ENCODE results near the gene KIF1A. TPM values are rescaled to one million over a fixed set of nuclear protein-coding genes. Genes with fewer than 3 reads are reported as not detected.
"Not testable (repeated sequence)": the region's sequence is repeated elsewhere in the genome, so short reads cannot be mapped to it uniquely, and the experiment has no call there.

The KIF1A gene
- total RNA-seq, 8 experiments from 2014 or later = 0.36 to 180 (median 118) TPM

- ATAC-seq (replicated peaks in 6 of 8) = no peak
- in situ Hi-C loops (cut with MboI; ENCODE audit: low pct_unique_long_range_greater_than_20kb in 2 of 9, low sequenced_read_pairs in 9 of 9, unreplicated experiment in 9 of 9) = no loop called here
- no peak overlapping the region for H3K27ac ChIP-seq
- WGBS, 10 experiments = 60% methylated on average over 1 of the region's 9 CpGs; no CpG with 5 or more reads in 9 of the 10 experiments
- H3K4me3 ChIP-seq = no peak overlapping the region
- H3K4me1 ChIP-seq (replicated peaks in 1 of 2) = no peaks in the 10 kb centered on the region
Observed at GRCh38 chr2:240688553-240688919, 131.5 kb downstream of the KIF1A start.

DNA sequence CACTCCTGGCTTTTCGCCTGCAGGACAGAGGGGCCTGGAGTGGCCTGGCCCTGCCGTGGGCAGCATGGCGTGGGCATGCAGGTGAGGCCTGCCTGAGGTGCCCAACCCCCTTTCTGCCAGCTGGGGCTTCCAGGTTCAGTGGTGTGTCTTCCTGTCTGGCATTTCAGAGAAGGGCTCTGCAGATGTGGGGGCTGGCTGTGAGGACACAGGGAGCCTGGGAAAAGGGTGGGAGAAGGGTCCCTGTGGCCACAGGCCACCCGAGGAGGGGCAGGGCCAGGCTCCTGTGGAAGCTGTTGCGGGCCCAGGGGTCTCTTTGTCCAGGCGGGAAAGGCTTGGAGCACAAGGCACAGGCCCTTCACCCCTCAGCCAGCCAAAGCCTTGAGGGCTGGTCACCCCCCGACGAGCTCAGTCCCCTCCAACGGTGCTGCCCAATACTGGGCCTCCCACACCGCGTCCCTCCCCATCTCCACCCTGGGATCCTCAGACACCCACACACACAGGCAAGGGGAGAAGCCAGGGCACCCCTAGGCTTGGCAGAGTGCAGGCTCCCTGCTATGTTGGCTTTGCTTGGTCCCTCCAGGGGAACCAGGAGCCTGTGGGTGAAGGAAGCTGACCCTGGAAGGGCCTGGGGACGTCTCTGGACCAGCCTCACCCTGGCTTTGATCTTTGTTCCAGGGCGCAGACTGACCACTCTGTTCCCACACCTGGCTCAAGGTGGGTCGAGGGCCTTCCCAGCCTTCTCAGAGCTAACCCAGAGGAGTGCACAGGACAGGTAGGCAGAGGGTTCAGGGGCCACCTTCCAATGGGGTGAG is 132.1 kb downstream of the KIF1A start:
- WGBS, 10 experiments = 0 to 14% (median 0%) methylated on average over 1 of the region's 14 CpGs; no CpG with 5 or more reads in 7 of the 10 experiments
- in situ Hi-C loops (cut with MboI; ENCODE audit: low pct_unique_long_range_greater_than_20kb in 2 of 9, low sequenced_read_pairs in 9 of 9, unreplicated experiment in 9 of 9) = no loop called here
- ATAC-seq (replicated peaks in 6 of 8) = no peak
- Histone ChIP-seq H3K27ac (no peak overlapping the region), H3K4me1 (replicated peaks in 1 of 2) (no peaks in the 10 kb centered on the region), H3K4me3 (no peak overlapping the region)

DNA sequence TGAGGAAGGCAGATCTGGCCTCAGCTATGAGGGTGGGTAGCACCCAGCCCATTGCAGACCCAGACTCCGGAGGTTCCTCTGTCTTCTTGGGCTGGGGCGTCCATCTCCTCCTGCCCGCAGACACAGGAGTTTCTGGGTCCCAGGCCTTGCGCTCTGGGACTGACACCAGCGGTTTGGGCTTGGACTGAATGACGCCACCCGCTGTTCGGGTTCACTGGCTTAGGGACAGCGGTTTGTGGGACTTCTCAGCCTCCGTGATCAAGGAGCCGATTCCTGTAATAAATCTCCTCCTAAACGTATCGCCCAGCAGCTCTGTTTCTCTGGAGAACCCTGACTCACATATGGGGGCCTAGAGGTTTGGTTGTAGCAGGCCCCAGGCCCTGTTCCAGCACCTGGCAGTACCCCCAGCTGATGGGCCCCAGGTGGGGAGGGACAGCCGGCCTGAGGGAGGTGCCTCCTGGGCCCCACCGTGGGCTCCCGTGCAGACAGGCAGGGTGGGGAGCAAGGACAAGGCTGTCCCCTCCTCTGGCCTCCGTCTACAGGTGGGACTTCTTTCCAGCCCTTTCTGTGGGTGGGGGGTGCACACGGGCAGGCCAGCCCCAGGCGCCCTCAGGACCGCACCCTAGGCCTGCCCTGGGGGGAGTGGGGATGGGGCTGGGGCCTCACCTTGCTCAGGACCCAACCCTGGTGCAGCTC is 132.8 kb downstream of the KIF1A start:
- no peak overlapping the region for H3K27ac ChIP-seq
- no peak overlapping the region for H3K4me3 ChIP-seq
- in situ Hi-C loops (cut with MboI; ENCODE audit: low pct_unique_long_range_greater_than_20kb in 2 of 9, low sequenced_read_pairs in 9 of 9, unreplicated experiment in 9 of 9) = no loop called here
- H3K4me1 ChIP-seq (replicated peaks in 1 of 2) = no peaks in the 10 kb centered on the region
- no peak for ATAC-seq (replicated peaks in 6 of 8)
- 73 to 94% (median 93%) methylated on average over 3 to 5 of the region's 20 CpGs; no CpG with 5 or more reads in 7 of the 10 experiments for WGBS, 10 experiments

DNA sequence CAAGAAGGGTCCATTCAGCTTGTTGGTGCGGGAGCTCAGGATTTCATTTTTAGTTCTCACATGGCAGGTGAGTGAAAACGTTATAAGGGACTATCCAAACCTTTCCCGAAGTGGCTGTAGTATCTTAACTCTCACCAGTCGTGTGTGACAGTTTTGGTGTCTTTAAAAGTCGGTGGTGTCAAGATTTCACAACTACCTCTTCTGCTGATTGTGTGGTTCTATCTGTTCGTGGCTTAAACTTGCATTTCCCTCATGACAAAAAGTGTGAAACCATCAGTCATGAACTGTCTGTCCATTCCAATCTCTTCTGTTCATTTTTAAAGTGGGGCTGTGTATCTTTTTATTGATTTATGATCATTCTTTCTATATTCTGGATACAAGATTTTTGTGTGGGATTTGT is 133.6 kb downstream of the KIF1A start:
- Histone ChIP-seq H3K4me3 (no peak overlapping the region), H3K27ac (no peak overlapping the region), H3K4me1 (replicated peaks in 1 of 2) (no peaks in the 10 kb centered on the region)
- no peak for ATAC-seq (replicated peaks in 6 of 8)
- in situ Hi-C loops (cut with MboI; ENCODE audit: low pct_unique_long_range_greater_than_20kb in 2 of 9, low sequenced_read_pairs in 9 of 9, unreplicated experiment in 9 of 9) = no loop called here
- 0 to 72% (median 42%) methylated on average over 1 to 6 of the region's 6 CpGs; no CpG with 5 or more reads in 4 of the 10 experiments for WGBS, 10 experiments

DNA sequence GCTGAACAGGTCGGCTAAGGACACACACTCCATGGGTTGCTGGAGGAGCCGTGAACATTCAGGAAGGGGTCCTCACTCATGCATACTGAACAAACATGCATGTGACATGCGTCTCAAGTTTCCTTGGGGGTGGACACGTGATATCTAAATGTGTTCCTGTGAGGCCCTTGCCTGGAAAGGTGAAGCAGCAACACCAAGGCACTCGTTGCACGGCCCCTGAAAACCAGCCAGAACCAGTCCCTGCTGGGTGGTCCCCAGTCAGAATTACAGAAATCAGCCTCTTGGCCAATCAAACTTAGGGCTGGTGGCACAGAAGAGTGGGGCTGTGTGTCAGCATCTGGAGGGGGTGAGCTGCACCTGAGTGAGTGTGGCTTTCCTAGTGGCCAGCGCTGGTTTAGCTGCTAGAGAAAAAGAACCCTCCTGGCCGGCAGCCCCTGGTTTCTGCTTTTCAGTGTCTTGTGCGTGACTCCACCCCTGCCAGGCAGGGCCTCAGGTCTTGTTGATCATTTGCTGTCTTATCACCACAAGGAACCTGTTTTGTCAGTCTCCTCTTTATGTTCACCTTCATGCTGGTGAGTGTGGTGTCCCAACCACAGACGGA is 134.1 kb downstream of the KIF1A start:
- Histone ChIP-seq H3K27ac (no peak overlapping the region), H3K4me3 (no peak overlapping the region), H3K4me1 (replicated peaks in 1 of 2) (no peaks in the 10 kb centered on the region)
- in situ Hi-C loops (cut with MboI; ENCODE audit: low pct_unique_long_range_greater_than_20kb in 2 of 9, low sequenced_read_pairs in 9 of 9, unreplicated experiment in 9 of 9) = no loop called here
- 81% methylated on average over 3 of the region's 10 CpGs; no CpG with 5 or more reads in 9 of the 10 experiments for WGBS, 10 experiments
- peak in 6 of 8 experiments; percentile 20 to 68 (median 40) for ATAC-seq (replicated peaks in 6 of 8)

- H3K27ac ChIP-seq; H3K4me1 ChIP-seq (replicated peaks in 1 of 2); in situ Hi-C loops (cut with MboI; ENCODE audit: low pct_unique_long_range_greater_than_20kb in 2 of 9, low sequenced_read_pairs in 9 of 9, unreplicated experiment in 9 of 9); ATAC-seq (replicated peaks in 6 of 8); H3K4me3 ChIP-seq: not testable (repeated sequence)
- WGBS, 10 experiments = 33 to 80% methylated on average over 1 to 4 of the region's 15 CpGs; no CpG with 5 or more reads in 8 of the 10 experiments
Observed at GRCh38 chr2:240683980-240684728, 135.9 kb downstream of the KIF1A start.

GRCh38 chr2:240683329-240683979 is 136.6 kb downstream of the KIF1A start:
- H3K27ac ChIP-seq; H3K4me1 ChIP-seq (replicated peaks in 1 of 2); in situ Hi-C loops (cut with MboI; ENCODE audit: low pct_unique_long_range_greater_than_20kb in 2 of 9, low sequenced_read_pairs in 9 of 9, unreplicated experiment in 9 of 9); ATAC-seq (replicated peaks in 6 of 8); H3K4me3 ChIP-seq: not testable (repeated sequence)
- WGBS, 10 experiments = no CpG with 5 or more reads among the region's 15 CpGs

GRCh38 chr2:240682431-240683224 is 137.4 kb downstream of the KIF1A start, which contains the start of gene AQP12B:
Gene AQP12B, minus strand, starts transcription at chr2:240682885. Its CDS starts 48 bp downstream, at chr2:240682837.
- in situ Hi-C loops (cut with MboI; ENCODE audit: low pct_unique_long_range_greater_than_20kb in 2 of 9, low sequenced_read_pairs in 9 of 9, unreplicated experiment in 9 of 9); ATAC-seq (replicated peaks in 6 of 8): not testable (repeated sequence)

GRCh38 chr2:240680185-240680584 is 139.8 kb downstream of the KIF1A start:
- H3K4me3 ChIP-seq; in situ Hi-C loops (cut with MboI; ENCODE audit: low pct_unique_long_range_greater_than_20kb in 2 of 9, low sequenced_read_pairs in 9 of 9, unreplicated experiment in 9 of 9); H3K4me1 ChIP-seq (replicated peaks in 1 of 2); H3K27ac ChIP-seq; ATAC-seq (replicated peaks in 6 of 8): not testable (repeated sequence)
- no CpG with 5 or more reads among the region's 11 CpGs for WGBS, 10 experiments

More at GRCh38 chr2:240682431-240683224, 137.4 kb downstream of the KIF1A start, which contains the start of gene AQP12B:
- not testable (repeated sequence) for H3K4me1 ChIP-seq (replicated peaks in 1 of 2); H3K27ac ChIP-seq; H3K4me3 ChIP-seq
- no CpG with 5 or more reads among the region's 37 CpGs for WGBS, 10 experiments

DNA sequence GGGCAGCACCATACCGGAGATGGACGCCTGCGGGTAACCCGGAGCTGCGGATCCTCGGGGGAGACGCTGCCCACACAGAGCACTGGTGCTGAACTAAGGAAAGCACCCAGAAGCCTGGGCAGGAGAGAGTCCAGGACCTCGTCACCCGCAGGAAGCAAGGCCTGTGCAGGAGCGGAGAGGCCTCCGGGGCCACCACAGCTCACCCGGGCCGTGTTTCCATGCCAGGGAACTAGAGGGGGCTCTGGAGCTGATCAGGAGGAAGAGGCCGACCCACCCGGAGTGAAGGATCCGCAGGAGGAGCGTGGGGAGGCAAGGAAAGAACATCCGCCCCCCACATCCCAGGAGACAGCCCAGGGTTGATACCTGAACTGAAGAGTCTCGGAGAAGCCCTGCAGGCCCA is 141.1 kb downstream of the KIF1A start:
- no CpG with 5 or more reads among the region's 19 CpGs for WGBS, 10 experiments
- in situ Hi-C loops (cut with MboI; ENCODE audit: low pct_unique_long_range_greater_than_20kb in 2 of 9, low sequenced_read_pairs in 9 of 9, unreplicated experiment in 9 of 9); H3K4me1 ChIP-seq (replicated peaks in 1 of 2); H3K27ac ChIP-seq; H3K4me3 ChIP-seq: not testable (repeated sequence)
- peak in 1 of 8 experiments; percentile 30 for ATAC-seq (replicated peaks in 6 of 8)

- peak in 4 of 8 experiments; percentile 10 to 43 (median 27) for ATAC-seq (replicated peaks in 6 of 8)
- H3K4me1 ChIP-seq (replicated peaks in 1 of 2); H3K27ac ChIP-seq; H3K4me3 ChIP-seq; in situ Hi-C loops (cut with MboI; ENCODE audit: low pct_unique_long_range_greater_than_20kb in 2 of 9, low sequenced_read_pairs in 9 of 9, unreplicated experiment in 9 of 9): not testable (repeated sequence)
- no CpG with 5 or more reads among the region's 14 CpGs for WGBS, 10 experiments
Observed at GRCh38 chr2:240678043-240678442, 142.0 kb downstream of the KIF1A start.

- in situ Hi-C loops (cut with MboI; ENCODE audit: low pct_unique_long_range_greater_than_20kb in 2 of 9, low sequenced_read_pairs in 9 of 9, unreplicated experiment in 9 of 9) = not testable (repeated sequence)
- WGBS, 10 experiments = no CpG with 5 or more reads among the region's 24 CpGs
Observed at GRCh38 chr2:240675345-240675744, 144.7 kb downstream of the KIF1A start.

More at GRCh38 chr2:240675345-240675744, 144.7 kb downstream of the KIF1A start:
- H3K4me1 ChIP-seq (replicated peaks in 1 of 2); H3K4me3 ChIP-seq; H3K27ac ChIP-seq: not testable (repeated sequence)
- peak; percentile 52 to 88 (median 73) for ATAC-seq (replicated peaks in 6 of 8)
